Stimulated activated CD8-positive, alpha-beta memory T cell treated with anti-CD3 and anti-CD28 coated beads, Interleukin-7, amount 100 ng/mL, for 1 hour (primary cell): ENCODE results near the gene EDDM3A.
"Not testable (repeated sequence)": the region's sequence is repeated elsewhere in the genome, so short reads cannot be mapped to it uniquely, and the experiment has no call there.

Source experiments
- DNase-seq, 2 donors: peaks; one replicate each; pipeline ENCODE4 v3.0.0-alpha.2; 2020; ENCODE audit warnings: low read depth in 2 of 2

The EDDM3A gene, protein sequence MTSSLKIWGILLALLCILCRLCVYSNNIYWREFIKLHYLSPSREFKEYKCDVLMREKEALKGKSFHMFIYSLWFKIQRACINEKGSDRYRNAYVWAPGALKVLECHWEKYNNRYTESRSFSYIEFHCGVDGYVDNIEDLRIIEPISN

GRCh38 chr14:20745571-20746358 lies at the start of gene EDDM3A:
TSS of gene EDDM3A (plus strand) at chr14:20745887. CDS start at chr14:20747581, 1,694 bp downstream.
- DNase-seq: no peak

- no peak for DNase-seq
Observed at GRCh38 chr14:20696764-20697163, 48.9 kb upstream of the EDDM3A start.

- DNase-seq: peak; percentile 27 to 35
Observed at GRCh38 chr14:20697273-20698017, 48.2 kb upstream of the EDDM3A start.

DNA sequence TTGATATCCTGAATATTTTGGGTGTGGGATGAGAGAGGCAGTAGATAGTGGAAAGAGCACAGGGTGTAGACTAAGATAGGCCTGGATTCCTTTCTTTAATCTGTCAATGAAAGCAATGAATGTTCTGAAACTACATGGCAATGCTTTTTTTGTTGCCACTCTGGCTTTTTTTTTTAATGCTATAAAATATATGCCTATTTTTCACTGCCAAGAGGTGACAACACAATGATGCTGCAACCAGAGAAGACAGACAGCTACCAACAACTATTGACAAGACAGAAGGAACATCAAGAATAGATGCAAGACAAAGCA lies 47.7 kb upstream of the EDDM3A start:
- no peak for DNase-seq

- no peak for DNase-seq
Observed at GRCh38 chr14:20698934-20699333, 46.8 kb upstream of the EDDM3A start.

GRCh38 chr14:20699931-20700330 lies 45.8 kb upstream of the EDDM3A start:
- no peak for DNase-seq

DNA sequence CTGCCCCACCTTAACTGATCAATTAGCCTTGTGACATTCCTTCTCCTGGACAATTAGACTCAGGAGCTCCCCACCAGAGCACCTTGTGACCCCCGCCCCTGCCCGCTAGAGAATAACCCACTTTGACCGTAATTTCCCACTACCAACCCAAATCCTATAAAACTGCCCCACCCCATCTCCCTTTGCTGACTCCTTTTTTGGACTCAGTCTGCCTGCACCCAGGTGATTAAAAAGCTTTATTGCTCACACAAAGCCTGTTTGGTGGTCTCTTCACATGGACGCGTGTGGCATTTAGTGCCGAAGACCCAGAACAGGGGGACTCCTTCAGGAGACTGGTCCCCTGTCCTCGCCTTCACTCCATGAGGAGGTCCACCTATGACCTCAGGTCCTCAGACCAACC lies 44.7 kb upstream of the EDDM3A start:
- not testable (repeated sequence) for DNase-seq

DNA sequence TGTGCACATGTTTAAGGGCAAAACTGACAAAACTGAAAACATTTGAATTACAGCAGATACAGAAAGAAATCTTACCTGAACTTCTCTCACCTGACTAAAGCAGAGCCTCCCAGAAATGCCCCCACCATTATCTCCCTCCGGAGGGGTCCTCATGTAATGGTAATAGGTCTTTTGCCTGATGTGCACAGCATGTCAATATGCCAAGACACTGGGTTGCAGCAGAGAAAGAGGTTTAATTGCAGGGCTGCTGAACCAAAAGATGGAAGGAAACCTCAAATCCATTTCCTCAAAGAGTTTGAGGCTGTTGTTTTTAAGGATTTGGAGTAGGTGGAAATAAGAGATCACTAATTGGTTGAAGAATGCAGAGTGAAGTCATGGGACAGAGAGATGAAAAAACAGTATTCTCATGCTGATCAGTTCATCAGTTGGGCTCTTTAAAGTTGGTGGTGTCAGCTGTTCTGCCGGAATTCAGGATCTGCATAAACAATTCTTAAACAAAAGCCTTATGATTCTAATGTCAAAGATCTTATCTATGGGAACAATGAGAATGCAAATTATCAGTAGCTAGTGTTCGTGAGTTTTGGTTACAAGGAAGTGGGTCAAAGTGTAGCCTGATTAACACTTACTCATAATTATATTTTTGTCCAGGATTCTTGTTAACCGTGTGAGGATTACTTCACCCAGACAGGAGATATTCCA lies 38.9 kb upstream of the EDDM3A start:
- no peak for DNase-seq

- DNase-seq: no peak
Observed at GRCh38 chr14:20707622-20708021, 38.1 kb upstream of the EDDM3A start.

DNA sequence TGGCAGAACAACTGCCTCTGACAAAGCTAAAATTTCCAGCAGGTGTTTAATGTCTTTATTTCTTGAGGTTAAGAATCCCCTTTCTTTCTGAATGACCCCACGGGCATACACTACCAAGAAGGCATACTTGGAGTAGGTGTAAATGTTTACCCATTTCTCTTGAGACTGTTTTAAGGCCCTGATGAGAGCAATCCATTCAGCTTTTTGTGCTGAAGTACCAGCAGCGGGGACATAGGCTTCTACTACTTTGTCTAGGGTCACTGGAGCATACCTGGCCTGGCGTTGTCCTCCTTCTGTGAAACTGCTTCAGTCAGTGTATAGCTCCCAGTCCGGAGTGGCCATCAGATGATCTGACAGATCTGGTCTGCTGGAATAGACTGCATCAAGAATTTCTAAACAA lies 34.4 kb upstream of the EDDM3A start:
- DNase-seq: no peak

- no peak for DNase-seq
Observed at GRCh38 chr14:20711685-20712084, 34.0 kb upstream of the EDDM3A start.

GRCh38 chr14:20712904-20713303 lies 32.8 kb upstream of the EDDM3A start:
- no peak for DNase-seq

GRCh38 chr14:20714593-20715250 lies 31.0 kb upstream of the EDDM3A start:
- DNase-seq: no peak

- DNase-seq: no peak
Observed at GRCh38 chr14:20719777-20720176, 25.9 kb upstream of the EDDM3A start.

GRCh38 chr14:20720741-20721140 lies 24.9 kb upstream of the EDDM3A start:
- no peak for DNase-seq

DNA sequence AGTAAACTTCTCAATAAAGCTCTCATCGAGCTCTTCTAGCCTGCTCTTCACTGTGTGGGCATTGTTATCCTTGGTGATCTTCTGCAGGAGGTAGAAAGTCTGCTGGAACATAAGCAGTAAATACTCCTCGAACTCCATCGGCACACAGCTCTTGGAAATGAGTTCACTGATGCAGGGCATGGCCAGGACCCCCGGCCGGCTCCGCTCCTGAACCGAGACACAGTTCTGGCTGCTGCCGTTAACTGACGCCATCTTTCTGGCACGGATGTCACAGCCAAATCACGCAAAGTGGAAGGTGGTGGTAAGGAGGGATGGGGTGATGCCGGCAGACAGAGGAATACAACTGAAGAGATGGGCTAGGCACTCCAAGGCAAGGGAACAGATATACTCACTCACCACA lies 23.7 kb upstream of the EDDM3A start:
- DNase-seq: no peak

GRCh38 chr14:20723488-20723887 lies 22.2 kb upstream of the EDDM3A start:
- no peak for DNase-seq

DNA sequence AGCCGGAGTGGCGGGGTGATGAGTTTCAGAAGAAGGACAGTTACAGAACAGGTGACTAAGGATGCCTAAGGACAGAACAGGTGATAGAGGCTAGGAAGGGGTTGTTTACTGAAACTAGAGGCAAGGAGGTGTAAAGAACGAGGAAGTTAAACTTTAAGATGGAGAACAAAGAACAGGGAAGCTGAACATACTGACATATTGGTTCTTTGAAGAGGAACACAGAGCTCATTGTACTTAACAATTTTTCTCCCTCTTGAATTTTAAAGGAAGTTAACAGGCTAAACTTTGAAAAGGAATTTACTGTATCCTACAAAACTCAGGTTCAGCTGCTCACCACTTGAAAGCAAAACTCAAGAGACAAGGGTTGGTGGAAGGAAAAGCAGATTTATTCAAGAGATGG lies 19.6 kb upstream of the EDDM3A start:
- not testable (repeated sequence) for DNase-seq

GRCh38 chr14:20726531-20726930 lies 19.2 kb upstream of the EDDM3A start:
- no peak for DNase-seq

GRCh38 chr14:20730891-20731290 lies 14.8 kb upstream of the EDDM3A start:
- DNase-seq: no peak

DNA sequence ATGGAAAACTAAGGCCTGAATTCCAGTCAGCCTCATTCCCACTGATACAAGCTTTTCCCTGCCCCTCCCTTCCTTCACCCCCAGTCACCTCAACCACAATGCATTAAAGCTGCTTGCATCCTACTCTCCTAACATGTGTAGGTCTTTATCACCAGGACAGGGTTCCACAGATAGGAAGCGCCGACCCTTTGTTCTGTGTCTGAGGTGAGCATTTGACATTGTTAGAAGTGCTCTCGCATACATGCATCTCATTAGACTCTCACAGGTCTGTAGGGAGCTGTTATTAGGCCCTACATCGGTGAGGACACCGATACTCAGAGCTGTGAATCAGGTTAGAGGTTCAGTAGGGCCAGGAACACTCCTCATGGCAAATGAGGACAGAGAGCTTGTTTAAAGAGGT lies 13.2 kb upstream of the EDDM3A start:
- no peak for DNase-seq
